ENCODE results near the gene TRIM3.

Gene TRIM3

DNA sequence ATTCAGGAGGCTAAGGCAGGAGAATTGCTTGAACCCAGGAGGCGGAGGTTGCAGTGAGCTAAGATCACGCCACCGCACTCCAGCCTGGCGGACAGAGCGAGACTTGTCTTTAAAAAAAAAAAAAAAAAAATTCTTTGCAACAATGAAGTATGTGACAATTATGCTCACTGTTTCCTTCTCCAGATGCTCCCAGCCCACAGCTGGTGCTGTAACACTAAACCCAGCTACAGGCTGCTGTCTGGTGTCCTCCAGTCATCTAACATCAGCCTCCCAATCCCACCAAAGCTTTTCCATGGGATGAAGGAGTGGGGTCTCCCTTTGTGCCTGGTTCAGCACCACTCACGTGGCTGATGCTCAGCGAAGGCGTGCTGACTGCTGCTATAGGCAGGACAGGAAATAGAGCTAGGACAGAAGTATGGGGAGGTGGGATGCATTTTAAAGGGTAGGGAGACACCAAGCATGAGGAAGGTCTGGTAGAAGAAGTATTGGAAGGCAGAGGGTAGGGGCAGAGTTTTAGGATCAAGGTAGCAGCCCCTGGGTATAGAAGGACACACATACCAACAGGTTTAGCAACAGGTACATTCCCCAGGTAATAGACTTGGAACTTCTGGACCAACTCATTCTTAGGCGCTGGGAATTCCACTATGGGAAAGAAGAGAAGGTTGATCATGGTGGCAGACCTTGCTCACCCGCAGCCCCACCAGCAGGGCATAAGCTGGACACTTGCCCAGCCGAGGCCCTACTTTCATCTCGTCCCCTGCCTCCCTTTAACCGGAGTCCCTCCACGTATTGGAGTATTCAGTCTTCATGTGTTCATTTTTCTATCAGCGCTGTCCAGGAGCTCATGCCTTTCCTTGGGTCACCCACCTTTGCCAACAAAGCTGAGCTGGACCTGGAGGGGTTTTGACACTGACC, 73.1 kb downstream of the TRIM3 start:
- DNase-seq: no peak

Measured in stimulated activated CD4-positive, alpha-beta T cell treated with anti-CD3 and anti-CD28 coated beads, Interleukin-4, amount 100 ng/mL, for 4 hours (primary cell).